KOPT-K1 (cell line): ENCODE results near the gene ECSIT.

Experiments
- H3K27ac ChIP-seq: fragments of 200-600 bp; sonication (generic); 2 replicates; pipeline ENCODE4 v1.5.1; 2016; ENCODE audit warnings: antibody characterized with exemption, mild to moderate bottlenecking, low read depth, low read length; ENCODE audit not compliant: poor library complexity, severe bottlenecking
- H3K36me3 ChIP-seq: fragments of 200-600 bp; sonication (generic); 2 replicates; pipeline ENCODE4 v1.5.1; 2017; ENCODE audit warnings: antibody characterized with exemption, mild to moderate bottlenecking, low read length, moderate library complexity; ENCODE audit not compliant: insufficient read depth
- H3K9me3 ChIP-seq: fragments of 200-600 bp; sonication (generic); 2 replicates; pipeline ENCODE4 v1.5.1; 2017; ENCODE audit warnings: antibody characterized with exemption, low read length, mild to moderate bottlenecking; ENCODE audit not compliant: insufficient read depth, poor library complexity, severe bottlenecking

Gene ECSIT

DNA sequence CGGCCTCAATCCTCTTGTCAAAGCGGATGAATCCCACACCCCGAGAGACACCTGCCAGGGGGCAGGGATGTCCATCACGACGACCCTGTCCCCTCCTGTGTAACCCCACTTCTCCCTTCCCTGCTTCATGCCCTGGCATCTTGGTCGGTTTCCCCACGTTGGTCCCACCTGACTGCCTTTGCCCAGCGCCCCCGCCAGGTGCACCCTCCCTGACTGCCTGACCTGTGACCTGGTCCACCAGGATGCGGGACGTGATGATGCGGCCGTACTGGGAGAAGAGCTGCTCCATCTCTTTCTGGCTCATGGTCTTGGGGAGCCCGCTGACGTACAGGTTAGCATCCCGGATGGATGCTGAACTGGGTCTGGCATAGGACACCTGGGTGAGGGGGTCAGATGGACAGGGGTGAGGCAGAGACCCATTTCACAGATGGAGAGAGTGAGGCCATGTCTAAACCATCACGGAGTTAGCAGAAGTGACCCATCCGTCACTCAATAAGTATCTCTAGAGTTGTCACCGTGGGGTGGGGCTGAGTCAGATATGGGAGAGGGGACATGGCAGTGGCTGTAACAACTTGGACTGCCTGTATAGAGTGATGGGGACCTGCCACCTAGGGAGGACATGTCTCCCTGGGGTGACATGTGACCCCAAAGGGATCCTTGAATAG is 70.6 kb downstream of the ECSIT start:
- Histone ChIP-seq H3K27ac (no peak overlapping the region), H3K9me3 (no peaks in the 10 kb centered on the region), H3K36me3 (no peaks in the 10 kb centered on the region)

DNA sequence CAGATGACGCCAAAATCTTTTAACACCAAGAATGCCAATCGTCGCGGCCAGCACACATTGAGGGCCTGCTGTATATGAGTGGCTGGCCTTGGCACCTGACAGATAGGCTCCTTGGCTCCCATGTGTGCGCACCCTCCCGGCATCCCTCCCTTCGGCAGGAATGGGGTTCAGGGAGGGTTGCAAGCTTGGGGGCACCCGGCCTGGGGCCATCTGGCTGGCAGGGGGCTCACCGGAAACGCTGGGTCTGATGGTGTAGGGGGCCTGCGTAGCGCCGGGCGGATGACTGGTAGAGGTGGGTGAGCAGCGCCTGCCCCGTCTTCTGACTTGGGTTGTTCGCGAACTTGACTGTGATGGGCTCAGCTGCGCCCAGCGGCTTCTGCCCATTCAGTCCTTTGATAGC is 71.1 kb downstream of the ECSIT start:
- no peaks in the 10 kb centered on the region for H3K9me3 ChIP-seq
- H3K27ac ChIP-seq = no peak overlapping the region
- H3K36me3 ChIP-seq = no peaks in the 10 kb centered on the region

DNA sequence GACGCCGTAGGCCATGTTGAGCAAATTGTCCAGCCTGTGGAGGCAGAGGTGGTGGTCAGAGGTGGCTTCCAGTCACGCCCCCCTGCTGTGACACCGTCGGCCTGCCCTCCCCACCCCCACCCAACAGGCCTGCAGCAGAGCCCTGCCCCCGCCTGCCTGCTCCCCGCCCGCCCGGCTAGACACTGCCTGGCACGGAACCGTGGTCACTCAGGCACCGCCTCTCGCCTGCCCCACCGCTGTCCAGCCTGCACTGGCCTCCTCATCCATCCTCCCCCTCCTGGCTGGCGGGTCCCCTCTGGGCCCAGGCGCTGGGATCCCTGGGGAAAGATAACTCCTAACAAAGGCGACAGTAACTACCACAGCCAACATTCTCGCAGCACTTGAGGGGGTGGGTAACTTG is 71.8 kb downstream of the ECSIT start:
- Histone ChIP-seq H3K9me3 (no peaks in the 10 kb centered on the region), H3K27ac (no peak overlapping the region), H3K36me3 (no peaks in the 10 kb centered on the region)

DNA sequence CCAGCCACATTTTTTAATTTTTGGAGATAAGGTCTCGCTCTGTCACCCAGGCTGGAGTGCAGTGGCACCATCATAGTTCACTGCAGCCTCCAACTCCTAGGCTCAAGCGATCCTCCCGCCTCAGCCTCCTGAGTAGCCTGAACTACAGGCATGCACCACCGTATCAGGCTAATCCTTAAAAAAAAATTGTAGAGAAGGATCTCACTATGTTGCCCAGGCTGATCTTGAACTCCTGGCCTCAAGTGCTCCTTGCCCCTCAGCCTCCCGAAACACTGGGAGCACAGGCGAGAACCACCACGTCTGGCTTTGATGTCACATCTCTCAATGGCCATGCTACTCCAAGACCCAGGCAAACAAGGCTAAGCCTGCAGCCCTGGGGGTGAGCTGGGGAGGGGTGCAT is 72.3 kb downstream of the ECSIT start:
- no peak overlapping the region for H3K27ac ChIP-seq
- H3K36me3 ChIP-seq = no peaks in the 10 kb centered on the region

More for the DNA sequence above, 72.3 kb downstream of the ECSIT start:
- H3K9me3 ChIP-seq = no peaks in the 10 kb centered on the region
